HG03439 (cell line): ENCODE results near the gene LCMT1.
"Not testable (repeated sequence)": the region's sequence is repeated elsewhere in the genome, so short reads cannot be mapped to it uniquely, and the experiment has no call there.

Source experiments
- ATAC-seq: cut with Tn5 transposase; IDR thresholded peaks from one replicate; pipeline ENCODE4 v1.9.1; 2021; ENCODE audit warnings: mild to moderate bottlenecking, moderate library complexity; ENCODE audit not compliant: unreplicated experiment

The LCMT1 gene

DNA sequence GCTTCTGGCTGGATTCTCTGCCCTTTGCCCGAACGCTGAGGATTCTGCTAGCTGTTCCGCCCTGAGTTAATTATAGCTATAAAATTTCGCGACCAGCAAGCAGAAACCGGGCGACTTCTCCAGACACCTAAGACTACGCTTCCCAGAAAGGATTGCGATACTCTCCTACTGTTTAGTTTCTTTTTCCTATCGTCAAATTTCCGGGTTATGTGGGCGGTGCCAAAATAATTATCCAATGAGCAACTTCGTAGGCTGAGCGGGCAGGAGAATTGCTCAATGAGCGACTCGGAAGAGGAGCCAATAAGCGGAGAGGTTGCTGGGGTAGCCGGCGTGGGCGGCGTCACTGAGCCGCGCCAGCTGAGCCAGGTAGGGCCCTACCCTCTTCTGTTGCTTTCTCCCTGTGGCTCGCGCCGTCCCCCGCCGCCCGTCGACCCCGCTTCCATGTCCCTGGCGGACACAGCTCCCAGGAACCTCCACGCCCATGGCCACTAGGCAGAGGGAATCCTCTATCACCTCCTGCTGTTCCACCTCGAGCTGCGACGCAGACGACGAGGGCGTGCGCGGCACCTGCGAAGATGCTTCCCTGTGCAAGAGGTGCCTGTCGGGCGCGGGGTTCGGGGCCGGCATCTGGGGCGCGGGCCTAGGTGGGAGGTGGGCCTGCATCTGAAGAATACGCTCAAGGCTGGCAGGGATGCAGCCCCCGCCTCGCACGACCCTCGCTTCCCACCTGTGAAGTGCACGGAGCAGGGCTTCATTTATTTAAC lies at the start of gene LCMT1:
LCMT1 (plus strand) TSS at position 340 of the 764 bp plus-strand sequence; CDS start at position 482, 142 bp downstream.
- peak; percentile 85 for ATAC-seq

DNA sequence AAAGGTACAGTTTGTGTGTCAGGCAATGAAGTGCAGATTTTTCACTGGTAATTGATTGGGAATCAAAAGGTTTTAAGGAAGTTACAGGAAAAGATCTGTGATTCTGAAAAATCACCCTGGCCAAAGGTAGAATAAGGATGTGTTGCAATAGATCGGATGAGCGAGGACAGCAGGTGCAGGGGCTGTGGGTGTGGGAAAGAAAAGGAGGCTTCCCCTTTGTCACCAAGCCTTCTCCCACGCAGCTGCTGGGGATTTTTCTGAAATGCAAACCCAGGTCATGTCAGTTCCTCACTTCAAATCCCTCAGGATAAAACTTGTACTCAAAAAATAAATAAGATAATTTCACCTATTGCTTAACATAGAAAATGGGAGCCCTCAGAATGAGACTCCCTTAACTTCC lies 48.4 kb upstream of the LCMT1 start:
- no peak for ATAC-seq

DNA sequence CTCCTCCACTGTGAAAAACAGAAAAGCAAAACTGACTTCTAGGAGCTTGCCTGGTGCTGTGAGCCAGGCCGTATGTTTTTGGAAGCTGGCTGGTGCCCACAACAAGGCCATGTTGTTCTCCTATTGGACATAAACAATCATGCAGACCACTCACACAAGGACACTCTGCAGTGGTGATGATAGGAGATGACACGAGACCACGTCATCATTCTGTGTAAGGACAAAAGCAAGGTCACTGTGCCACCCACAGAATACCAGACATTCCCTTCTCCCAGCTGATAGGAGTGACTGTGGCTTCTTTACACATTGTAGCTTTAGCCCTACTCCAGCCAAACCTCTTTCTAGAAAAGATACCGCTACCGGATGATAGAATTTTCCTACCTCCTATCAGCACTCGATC lies 47.7 kb upstream of the LCMT1 start:
- no peak for ATAC-seq

DNA sequence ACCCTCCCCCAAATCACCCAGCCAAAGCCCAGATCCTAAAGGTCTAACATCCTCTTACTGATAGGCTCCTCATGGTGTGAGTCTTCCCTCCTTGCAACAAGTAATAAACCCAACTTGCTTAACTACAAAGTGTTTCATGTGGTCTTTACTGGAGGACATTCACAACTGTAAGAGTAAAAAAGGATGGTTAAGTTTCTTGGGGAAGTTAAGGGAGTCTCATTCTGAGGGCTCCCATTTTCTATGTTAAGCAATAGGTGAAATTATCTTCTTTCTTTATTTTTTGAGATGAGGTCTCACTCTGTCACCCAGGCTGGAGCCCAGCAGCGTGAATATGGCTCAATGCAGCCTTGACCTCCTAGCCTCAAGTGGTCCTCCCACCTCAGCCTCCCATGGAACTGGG lies 47.3 kb upstream of the LCMT1 start:
- ATAC-seq: not testable (repeated sequence)

DNA sequence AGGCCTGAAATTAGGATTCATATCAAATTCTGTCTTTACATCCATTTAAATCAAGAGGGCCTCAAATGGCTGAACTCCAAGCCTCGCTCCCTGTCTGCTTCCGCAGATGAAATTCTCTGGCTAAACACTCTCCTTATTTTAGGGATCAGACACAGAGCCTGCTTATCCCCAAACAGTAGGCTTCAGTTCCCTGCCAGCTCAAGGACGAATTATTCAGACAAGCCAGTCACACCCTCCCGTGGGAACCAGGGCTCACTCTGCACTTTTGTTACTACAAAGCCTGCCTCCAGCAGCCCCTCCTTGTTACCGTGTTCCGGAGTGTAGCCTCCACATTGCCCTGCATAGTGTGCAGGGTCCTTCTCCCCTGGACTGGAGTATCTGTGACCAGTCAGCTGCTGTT lies 46.6 kb upstream of the LCMT1 start:
- ATAC-seq: no peak

DNA sequence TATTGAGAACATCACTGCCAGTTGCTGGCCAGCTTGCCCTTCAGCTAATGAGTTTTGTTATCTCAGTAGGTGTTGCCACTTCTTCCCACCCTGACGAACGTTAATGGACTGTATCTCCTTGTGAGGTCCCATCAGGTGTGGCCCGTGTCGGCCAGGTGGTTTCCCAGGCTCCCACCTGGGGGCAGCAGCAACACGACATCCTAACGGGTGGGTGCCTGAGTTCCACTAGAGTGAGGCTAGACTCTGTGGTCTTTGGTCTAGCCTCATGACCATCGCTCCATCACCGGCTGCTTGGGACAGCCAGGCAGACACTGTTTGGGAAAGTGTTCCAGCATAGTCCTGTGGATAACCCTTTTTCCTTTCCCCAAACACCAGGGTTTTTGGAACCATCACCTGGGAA lies 45.6 kb upstream of the LCMT1 start:
- ATAC-seq: no peak

DNA sequence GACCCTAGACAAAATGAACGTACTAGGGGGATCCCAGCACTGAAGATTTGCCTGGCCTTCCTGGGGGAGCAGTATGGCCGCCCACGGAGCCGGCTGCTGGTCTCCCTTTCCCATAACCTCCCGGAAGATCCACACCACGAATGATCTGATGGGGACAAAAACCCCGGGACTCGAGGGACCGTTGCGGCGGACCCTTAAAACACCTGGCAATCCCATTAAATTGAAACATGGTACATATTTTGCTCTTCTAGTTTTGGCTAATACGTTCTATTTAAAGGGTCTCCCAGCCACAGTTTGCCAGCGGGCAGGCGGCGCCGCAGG lies 45.2 kb upstream of the LCMT1 start:
- ATAC-seq: no peak

DNA sequence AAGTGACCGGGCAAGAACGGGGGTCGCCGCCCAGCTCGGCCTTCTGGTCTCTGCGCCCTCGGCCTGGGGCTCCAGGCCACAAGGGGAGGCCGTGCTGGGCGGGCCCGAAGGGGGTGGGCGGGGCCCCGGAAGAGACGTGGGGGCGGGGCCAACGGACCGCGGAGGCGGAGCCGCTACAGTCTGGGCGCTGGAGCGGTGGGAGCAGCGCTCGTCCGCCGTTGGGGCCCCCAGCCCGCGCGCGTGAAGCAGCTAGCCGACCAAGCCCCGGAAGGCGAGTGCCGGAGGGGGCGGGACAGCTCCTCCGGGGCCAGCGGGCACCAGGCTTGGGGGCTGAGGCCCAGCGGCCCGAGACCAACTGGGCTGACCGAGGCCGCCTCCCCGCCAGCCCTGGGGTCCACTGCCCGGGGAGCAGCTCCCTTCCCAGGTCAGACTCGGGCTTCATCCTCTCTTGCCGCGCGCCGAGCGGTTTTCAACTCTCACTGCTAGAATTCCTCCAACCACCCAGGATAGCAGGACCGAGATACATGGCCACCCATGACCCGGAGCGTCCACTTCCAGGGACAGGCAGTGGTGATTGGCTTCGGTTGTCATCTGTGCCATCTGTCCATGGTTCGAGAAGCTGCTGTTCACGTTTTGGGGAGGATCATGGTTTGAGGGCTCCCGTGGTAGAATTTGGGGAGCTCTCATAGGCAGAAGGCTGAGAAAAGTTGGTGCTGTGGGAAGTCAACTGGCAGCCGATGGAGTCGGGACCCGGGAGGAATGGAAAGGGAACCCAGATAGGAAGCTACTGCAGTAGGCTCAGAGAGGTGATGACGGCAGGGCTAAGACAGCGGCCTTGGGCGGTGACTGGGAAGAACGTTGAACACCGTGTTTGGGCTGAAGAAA lies 44.6 kb upstream of the LCMT1 start:
- ATAC-seq: peak; percentile 89

DNA sequence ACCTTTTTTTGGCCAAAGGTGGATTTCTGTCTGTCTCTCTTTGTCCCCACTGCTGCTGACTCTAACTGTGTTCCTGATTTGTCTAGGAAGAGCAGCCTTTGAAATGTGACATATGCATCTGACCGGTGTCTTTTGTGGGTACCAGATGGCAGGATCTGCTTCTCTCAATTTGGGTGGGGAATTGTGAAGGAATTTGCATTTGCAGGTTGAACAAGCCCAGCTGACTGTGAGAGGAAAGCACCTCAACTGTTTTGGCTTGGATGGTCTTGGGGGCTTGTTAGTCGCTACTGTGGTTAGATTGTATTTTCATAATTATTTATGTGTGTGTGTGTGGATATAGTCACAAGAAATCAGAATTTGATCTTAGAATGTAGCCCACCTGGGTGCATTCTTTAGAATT lies 37.7 kb upstream of the LCMT1 start:
- no peak for ATAC-seq

DNA sequence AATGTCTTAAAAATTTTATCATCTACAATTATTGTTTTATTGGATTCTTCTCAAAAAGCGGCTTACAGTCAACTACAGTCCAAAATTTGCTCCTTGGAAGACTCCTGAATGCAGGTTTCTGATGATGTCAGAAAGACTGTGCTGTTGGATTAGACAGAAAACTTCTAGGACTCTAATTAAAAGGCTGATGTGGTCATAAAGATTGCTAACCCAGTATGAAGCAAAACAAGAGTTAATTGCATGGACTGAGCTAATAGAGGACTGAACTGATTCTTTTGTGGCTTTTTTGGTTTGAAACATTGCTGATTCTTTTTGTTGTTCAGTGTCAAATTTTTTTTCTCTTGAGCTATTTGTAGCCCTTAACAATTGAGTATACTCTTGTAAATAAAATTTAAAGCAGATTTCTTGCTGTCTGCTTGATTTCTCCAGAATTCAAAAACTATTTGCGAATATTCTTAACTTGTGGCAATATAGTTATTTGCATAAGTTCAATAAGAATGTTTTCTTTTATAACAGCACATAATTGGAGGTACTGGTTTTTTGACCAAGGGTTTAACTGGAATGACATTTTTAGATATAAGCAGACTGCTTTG lies 33.1 kb upstream of the LCMT1 start:
- no peak for ATAC-seq

DNA sequence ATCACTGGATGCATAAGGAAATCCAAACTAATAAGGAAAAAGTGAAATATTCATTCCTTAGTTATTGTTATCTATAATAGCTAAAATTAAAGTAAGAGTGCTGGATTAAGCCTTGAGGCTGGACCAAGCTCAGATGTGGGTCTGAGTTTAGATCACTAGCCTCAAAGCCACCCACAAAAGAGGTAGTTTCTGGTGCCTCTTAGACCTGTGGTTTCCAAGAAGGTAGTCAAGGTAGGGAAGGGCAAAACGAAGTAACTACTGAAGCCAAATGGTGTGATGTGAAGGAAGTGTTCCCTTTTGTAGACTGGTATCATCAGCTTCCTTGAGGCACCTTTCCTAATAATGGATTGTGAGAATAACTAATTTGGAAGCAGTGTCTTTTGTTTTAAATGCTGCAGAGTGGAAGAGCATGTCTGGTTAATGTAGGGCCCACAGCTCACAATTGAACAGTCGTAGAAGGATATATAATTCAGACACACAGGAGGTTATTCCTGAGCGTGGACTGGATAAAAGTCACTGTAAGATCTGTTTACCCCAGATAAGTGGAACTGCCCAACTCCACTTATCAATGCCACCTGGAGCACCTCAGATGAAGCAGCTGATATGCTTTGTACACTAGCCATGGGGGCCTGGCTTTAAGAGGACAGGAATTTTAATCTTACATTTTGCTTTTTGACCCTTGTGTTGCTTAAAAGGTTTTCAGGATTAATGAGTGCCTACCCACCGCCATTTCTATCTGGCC lies 31.7 kb upstream of the LCMT1 start:
- ATAC-seq: no peak

DNA sequence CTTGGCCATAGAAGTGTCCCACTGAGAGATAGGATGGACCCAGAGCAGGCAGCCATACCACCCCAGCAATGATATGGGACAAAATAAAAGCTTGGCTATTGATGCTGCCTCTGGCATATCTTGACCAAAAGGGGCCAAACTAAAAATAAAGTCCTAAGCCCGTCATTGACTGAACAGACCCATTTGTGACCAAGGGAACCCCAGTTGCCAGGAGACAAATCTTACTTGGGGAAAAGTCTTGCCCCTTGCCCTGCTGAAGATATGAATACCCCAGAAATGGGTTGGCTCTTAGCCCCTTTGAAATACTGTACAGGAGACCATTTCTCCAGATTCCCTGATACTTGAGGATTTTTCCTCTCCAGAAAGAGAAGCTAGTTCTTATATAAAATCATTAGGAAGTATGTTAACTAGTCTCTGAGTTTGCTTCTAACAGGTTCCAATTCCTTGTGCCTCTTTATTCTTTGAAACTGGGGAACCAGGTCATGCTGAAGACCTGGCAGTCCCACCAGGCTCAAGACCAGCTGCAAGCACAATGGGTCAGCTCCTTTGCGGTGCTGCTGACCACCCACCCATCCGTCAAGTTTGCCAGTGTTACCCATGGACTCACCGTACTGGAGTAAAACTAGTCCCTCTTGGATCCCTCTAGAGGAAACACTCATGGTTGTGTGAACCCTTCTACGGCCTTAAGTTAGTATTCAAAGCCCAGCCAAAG lies 31.0 kb upstream of the LCMT1 start:
- no peak for ATAC-seq

DNA sequence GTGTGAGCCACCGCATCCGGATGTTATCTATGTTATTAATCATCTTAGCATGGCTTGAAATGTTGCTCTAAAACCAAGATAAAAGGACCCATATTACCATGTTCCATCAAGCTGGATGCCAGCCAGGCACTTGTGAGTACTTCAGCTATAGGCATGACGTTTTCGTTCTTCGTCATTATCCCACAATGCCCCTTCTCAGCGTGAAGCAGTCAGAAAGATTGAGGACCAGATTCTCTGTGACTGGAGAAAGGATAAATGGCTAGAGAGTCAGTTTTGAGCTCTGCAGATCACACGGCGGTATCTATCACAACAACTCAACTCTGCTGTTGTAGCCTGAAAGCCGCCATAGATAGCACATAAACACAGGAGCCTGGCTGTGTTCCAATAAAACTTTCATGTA lies 29.8 kb upstream of the LCMT1 start:
- no peak for ATAC-seq

DNA sequence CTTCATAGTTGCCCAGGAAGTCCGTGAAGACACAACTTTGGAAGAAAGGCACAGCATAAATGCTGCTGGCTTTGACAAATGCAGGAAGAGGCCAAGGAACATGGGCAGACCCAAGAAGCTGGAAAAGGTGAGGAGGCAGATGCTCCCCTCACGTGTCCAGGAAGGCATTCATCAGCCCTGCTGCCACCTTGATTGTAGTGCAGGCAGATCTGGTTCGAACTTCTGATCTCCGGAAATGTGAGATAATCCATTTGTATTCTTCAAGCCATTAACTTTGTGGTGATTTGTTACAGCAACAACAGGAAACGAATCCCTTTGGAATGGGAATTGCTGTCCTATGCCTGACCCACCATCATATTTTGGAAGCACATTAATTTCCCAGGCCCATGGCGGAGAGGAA lies 28.5 kb upstream of the LCMT1 start:
- no peak for ATAC-seq

DNA sequence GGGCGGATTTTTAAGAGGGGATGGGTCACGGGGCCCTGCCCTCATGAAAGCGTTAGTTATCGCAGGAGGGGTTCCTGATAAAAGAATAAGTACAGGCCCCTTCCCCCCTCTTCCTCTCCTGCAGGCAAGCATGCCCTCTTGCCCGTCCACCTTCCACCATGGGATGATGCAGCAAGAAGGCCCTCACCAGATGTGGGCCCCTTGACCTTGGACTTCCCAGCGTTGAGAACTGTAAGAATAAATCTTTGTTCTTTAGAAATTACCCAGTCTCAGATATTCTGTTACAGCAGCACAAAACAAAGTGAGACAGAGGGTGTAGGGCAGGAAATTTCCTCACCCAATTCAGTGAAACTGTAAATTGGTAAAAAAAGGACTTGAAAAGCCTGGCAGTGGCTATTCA lies 27.8 kb upstream of the LCMT1 start:
- ATAC-seq: no peak

DNA sequence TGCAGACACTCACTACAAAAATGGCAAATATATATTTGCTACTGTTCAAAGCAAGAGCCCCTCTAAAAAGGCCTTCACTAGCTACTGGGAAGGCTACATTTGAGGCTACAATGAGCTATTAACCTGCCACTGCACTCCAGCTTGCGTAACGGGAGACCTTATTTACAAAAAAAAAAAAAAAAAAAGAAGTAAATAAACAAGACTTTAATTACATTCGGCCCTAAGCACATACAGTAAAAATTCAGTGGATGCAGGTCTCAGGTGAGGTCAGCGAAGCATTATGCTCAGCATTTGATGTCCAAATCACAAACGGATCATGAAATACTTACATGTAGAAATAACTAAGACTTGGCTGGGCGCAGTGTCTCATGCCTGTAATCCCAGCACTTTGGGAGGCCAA lies 26.7 kb upstream of the LCMT1 start:
- no peak for ATAC-seq

DNA sequence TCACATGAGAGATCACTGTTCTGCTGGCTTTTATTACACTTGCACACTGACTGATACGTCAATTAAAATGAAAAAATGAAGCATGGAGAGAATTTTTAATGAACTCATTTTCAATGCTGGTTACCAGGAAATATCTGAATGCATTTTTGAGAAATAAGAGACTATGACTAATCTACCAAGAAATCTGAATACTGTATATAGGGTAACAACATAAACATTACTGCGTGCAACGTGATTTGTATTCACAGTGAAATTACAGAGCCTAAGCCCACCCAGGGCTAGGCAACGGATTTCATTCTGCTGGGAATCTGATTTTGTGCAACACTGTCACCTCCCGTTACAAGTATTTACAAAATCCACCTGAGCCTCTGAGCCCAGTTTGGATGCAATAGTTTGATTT lies 23.8 kb upstream of the LCMT1 start:
- ATAC-seq: no peak

DNA sequence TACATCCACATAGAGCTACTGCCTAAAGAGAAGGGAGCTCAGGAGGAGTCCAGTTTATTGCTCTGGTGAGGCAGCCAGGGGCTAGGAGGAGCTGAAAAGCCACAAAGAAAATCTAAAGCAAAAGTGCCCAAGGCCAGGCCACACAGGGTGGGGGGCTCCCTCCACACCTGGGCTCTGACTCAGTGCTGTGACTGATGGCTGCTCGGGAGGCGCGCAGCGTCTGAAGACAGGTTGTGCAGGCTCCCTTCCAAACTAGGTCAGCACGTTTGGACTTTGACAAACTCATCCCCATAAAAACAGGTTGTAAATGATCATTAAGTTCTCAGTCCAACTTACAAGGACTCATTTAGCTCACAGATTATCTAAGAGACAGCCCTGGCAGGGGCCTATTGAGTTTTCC lies 22.2 kb upstream of the LCMT1 start:
- ATAC-seq: no peak

DNA sequence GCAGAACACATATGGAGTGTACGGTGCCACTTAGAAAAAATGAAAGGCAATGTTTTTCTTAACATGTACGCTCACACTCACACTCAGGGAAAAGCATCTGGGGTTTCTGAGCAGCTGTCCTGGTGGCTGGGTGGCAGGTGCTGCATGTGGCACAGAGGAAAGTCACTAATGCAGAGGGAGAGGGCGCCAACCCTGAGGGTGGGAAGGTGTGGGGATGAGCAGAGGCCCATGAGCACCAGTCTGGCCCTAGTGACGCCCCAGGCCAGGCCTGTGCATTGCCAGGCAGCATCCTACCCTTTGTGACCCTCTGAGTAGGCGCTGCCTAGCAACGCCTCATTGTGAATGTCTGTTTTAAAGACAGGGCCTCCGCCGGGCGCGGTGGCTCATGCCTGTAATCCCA lies 19.1 kb upstream of the LCMT1 start:
- ATAC-seq: no peak

DNA sequence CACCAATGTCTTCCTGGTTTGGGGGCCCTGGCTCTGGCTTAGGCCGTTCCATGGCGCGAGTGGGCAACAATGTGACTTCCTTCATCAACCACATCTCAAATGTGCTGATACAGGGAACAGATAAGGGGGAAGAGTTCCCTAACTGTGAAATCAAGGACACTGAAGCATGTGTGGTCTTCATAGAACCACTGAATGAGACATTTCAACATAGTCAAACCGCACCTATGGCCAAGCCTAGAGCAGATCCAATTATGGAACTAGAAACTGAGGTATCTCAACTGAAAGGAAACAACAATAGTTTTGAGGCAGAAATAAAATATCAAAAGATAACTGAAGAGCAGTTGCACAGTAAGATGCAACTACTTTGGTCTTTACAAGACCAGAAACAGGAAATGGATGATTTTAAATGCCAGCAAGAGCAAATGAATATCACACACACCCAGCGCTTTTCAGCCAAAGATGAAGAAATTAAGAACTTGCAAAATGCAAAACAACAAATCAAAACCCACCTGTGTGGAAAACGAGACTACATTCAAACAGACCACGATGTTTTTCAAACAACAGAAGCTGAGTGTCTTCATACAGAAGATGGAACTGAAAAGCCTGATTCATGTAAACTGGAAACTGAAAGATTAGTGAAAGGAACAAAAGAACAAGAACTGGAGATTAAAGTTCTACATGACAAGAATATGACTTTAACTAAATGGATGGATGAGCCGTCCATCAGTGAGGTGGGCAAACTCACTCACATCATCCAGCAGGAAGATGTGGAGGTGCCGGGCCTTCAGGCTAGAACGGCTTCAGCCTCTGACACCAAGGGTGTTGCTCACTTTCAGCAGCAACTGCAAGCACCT lies 18.1 kb upstream of the LCMT1 start:
- ATAC-seq: no peak
